Retina (tissue), 1 donor: ENCODE results near the gene MCAT.
A peak's percentile ranks its signal among the peaks of the same experiment; 100 is the strongest.
"Not testable (repeated sequence)": the region's sequence is repeated elsewhere in the genome, so short reads cannot be mapped to it uniquely, and the experiment has no call there.

ENCODE experiments used
- DNase-seq: peaks from one replicate; pipeline ENCODE4 v3.0.0-alpha.2; 2016

The MCAT gene

DNA sequence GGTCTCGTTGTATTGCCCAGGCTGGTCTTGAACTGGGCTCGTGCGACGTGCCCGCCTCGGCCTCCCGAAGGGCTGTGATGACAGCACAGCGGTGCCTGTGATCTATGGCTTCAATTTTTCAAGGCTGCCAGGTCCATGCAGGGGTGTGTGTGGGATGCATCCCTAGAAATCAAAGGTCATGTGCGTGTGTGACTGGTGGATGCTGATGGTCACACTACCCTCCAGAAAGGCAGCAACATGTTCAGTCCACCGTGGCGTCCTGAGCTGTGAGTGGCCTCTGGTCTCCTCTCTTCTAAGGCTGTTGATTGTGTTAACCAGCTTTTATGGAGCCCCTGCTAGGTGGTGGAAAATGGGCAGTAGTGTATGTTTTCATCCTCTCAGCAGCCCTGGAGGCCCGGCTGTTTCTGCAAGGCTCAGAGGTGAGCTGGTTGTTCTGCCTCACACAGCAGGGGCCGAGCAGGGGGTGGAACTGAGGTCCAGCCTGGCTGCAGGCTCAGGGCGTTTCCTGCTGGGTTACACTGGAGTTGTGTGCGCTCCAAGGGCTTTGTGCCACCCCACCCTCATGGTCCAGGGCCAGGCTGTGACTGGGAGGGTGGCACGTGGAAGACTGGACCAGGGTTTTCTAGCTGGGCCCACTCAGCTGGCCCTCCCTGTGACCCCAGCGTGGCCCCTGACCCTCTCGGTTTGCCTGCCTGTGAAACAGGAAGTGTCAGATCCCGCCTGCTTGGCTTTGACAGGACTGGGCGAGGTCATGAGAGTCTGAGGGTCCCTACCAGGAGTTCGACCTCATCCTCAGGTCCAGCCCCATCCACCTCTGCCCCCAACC, 25.0 kb downstream of the MCAT start:
- DNase-seq: no peak

DNA sequence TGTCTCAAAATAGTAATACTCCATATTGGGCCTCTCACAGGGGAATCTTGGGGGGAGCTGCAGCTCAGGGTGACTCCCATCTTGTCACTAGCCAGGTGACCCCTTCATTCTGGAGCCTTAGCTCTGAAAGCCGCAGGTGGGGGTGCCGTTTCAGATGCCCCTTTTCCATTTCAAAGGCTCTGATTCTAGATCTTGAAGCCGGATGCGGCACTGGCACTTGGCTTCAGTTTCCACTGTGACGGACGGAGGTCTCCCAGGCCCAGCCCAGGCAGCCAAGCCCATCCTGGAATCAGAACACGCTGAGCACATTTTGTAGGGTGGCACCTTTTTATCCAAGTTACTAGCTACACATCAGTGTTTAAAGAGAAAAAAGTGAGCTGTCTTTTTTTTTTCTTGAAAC, 26.3 kb downstream of the MCAT start:
- no peak for DNase-seq

DNA sequence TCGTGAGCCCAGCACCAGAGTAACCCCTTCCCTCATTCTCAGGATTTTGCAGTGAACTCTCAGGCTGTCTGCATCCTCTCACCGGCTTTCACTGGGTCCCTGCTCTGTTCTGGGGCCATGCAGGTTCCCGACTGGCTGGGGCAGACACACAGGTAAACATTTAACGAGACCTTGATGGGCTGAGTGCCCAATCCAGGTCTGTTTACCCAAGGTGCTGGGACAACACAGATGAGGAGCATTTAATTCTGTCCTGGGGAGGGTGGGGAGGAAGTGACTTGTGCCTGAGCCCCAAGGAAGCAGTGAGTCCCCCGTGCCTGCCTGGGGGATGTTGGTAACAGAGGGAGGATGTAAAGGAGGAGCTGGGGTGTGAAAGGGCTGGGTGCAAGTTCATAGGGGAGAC, 28.2 kb downstream of the MCAT start:
- DNase-seq: no peak

DNA sequence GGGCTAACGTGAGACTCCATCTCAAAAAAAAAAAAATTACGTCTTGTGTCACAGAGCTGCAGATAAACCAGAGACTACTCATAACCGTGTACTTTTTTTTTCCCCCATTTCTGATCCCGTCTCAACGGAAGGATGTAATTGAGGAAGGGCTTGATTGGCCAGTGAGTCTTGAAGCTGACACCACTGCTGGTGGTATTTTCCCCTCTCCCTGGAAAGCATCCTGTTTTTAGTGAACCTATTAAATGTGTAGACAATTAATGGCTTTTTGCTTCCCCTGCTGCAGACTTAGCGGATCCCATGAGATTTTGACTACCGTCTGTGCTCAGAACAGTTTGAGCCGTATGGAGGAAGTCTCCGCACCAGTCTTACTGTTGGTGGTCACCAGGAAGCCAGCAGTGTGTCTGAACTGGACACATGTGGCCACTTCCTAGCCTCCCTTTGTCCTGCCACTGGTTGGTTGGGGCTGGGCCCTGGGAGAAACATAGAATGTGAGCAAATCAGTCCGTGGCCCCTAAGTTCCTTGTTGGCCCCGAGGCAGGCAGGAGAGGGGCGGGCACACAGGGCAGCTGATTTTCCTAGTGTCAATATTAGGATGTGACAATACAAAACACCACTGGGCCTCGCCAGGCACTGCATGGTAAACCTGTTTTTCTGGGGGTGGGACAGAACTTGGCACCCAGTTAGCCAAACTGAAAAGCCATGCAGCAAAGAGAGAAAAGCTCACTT, 29.5 kb downstream of the MCAT start:
- DNase-seq: no peak

DNA sequence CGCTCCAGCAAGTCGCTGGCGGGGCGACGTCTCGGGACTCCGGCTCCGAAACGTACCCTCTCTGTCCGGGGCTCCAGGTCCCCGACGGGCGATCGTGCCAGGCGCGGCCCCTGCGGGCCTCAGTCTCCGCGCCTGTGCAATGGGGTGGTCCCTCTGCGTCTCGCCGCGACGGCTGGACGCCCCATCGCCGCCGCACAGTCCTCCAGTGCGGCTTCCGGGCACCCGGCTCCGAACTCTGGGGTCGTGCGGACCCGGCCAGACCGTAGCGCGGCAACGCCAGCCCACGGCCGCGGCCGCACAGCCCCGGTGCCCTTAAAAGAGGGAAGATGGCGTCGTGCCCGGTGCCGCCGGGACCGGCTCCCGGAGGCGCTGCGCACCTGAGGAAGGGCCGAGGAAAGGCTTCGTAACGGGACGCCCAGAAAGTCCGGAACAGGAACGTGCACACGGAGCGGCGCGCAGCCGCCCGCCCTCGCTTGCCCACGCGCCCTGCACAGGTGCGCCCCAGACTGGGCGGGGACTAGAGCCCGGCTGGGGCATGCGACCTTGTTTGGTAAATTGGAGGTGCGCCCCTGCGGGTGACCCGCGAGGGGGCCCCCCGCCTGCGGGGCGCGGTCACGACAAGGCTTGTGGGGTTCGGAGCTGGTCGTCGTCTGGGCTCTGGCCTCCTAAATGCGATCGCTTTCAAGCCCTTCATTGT, 32.1 kb downstream of the MCAT start:
- DNase-seq: peak; percentile 58

DNA sequence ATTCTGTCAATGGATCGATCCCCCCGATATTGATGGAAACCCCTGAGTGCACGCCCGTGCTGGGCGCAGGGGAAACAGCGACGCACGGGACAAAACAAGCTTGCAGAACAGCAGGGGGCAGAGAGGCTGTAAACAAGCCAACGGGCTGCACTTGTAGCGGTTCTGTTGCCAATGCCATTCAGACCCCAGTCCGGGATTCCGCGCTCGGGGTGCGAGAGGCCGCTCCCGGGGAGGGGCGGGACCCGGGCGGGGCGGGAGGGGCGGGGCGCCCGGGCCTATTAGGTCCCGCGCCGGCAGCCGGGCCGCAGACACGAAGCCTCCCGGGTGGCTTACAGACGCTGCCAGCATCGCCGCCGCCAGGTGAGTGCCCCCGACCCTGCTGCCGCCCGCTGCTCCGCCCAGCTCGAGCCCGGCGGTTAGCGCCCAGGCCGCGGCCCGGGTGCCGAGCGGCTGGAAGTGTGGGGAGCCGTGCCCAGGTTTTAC, 32.7 kb downstream of the MCAT start, which contains the start of gene BIK:
TSS of gene BIK (plus strand) at position 307 of the 483 bp plus-strand sequence. CDS start 13,273 bp downstream, outside the sequence.
- no peak for DNase-seq

DNA sequence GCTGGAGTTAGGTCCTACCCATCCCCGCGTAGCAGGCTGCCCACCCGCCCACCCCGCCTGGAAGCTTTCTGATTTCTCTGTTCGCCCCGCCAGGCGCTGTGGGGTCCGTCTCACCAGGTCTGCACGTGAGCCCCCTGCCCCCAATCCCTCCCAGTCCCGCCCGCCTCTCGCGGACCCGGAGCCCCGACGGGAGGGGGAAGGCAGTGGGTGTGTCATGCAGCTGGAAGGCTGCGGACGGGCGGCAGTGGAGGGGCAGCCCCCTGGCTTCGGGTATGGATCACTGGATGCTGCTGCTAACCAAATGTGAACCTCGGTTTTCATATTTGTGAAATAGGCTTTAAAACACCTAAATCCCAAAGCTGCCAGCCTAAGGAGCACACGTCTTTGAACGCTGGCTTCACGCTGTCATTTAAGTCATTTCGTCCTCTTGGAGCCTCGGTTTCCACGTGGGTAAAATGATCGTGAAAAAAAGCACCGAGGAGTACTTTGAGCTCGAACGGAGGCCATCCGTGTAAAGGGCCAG, 33.2 kb downstream of the MCAT start:
- DNase-seq: peak; percentile 77

DNA sequence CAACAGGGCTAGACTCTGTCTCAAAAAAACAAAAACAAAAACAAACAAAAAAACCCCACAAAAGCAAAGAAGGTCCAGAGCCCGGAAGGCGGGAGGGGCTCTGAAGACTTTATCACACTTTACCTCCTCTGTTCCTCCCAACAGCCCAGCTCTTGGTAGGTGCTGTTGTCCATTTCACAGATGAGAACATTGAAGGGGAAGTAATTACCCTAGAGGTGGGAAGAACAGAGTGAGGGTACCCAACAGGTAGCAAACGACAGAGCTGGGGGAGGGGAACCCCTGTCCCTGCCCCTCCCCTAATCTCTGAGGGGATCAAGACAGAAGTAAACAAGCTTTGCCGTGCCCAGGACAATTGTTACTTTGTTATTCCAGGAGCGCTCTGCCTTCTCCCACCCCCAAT, 33.7 kb downstream of the MCAT start:
- no peak for DNase-seq

DNA sequence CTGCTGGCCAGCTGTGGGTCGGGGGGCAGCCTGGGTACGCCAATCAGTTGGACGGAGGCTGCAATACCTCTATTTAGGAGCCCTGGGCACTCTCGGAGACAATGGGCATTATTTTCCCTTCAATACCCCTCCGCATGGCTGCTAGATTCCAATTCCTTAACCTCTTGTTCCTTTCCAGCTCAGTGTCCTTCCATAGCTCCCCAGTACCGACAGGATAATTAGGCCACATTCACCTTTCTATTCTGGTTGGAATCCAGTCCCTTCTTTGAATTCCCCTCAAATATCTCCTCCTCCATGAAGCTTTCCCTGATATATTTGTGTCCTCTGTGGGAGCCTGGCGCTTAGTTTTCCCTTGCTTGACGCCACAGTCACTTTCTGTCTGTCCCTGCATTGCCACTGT, 36.9 kb downstream of the MCAT start:
- no peak for DNase-seq

DNA sequence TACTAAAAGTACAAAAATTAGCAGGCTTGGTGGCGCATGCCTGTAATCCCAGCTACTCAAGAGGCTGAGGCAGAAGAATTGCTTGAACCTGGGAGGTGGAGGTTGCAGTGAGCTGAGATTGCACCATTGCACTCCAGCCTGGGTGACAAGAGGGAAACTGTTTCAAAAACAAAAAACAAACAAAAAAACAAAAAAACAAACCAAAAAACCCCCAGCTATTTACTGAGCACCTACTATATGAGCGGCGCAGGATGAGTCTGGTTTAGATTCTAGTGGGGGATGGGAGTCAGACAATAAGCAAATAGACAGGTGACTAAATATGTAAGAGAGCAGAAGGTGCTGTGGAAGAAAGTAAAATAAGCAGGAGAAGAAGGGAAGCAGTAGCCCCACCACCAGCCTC, 38.2 kb downstream of the MCAT start:
- DNase-seq: not testable (repeated sequence)

DNA sequence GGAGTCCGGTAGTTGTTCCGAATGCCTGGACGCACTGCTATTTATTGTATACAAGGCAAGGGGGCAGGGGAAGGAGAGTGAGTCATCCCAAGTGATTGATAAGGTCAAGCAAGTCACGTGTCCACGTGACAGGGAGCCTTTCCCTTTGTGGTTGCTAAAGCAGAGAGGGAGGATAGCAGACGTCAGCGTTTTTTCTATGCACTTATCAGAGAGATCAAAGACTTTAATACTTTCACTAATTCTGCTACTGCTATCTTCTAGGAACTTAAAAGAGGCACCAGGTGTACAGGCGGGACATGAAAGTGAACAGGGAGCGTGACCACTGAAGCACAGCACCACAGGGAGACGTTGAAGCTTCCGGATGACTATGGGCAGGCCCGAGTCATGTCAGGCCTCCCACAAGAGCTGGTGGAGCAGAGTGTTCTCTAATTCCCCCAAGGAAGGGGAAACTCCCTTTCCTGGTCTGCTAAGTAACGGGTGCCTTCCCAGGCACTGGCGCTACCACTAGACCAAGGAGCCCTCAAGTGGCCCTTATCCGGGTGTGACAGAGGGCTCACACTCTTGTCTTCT, 39.1 kb downstream of the MCAT start:
- not testable (repeated sequence) for DNase-seq

DNA sequence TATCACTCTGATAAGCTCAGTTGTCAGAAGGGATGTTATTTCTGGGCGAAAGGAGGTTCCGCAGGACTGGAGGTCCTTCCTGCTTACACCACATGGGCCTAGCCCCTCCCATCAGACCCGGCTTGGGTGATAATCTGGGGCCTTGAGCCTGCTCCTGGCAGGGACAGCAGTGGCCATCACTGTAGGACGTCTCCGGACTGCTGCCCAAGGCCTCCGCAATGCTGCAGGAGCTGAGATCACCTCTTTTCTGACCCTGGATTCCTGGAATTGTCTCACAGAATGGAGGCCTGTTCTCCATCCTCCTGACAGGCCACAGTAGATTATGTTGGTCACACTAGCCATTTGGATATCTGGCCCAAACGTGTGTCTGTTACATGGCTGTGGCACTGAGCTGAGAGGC, 41.9 kb downstream of the MCAT start:
- no peak for DNase-seq

DNA sequence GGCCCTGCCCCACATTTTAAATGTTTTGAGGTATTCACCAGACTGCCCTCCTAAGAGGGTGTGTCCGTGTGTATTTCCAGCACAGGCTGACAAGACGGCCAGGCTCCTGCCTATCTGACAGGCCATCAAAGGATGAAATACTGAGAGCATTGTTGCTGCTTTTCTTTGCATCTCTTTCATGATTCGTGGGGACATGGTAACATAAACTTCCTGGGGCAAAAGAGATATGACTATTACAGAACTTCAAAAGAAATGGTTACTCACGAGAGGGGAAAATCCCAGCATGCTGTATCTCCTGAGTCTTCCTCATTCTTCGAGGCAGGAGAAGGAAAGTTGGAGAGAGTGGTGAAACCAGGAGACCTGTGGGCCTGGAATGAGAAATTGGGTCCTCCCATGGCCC, 43.0 kb downstream of the MCAT start:
- no peak for DNase-seq

DNA sequence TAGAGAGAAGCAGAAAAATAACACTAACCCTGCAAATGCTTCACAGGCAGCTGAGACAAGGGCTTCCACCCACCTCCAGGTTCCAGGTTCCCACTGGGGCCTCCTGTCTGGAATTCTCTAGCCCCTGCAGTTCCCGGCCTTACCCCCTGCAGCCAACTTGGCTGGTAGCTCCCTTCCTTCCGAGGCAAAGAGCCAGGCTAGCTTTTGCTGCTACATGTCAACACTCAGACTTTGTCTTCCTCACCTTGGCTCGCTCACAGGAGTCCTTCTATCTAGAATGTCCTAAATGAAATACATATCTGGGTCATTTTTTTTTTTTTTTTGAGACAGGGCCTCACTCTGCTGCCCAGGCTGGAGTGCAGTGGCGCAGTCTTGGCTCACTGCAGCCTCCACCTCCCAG, 44.1 kb downstream of the MCAT start:
- DNase-seq: no peak

DNA sequence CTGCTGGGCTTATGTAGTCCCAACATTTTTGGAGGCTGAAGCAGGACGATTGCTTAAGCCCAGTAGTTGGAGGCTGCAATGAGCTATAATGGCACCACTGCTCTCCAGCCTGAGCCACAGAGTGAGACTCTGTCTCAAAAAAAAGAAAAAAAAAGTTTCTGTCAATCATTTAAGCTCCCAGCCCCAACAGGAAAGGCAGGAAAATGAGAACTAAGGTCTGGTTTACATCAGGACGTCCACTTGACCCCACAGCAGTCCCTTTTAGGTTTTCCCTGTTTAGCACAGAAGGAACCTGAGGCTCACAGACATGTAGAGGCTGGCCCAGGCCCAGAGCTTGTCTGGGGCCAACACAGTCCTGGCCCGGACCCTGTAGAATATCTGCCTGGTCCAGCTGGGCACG, 44.8 kb downstream of the MCAT start:
- DNase-seq: no peak

DNA sequence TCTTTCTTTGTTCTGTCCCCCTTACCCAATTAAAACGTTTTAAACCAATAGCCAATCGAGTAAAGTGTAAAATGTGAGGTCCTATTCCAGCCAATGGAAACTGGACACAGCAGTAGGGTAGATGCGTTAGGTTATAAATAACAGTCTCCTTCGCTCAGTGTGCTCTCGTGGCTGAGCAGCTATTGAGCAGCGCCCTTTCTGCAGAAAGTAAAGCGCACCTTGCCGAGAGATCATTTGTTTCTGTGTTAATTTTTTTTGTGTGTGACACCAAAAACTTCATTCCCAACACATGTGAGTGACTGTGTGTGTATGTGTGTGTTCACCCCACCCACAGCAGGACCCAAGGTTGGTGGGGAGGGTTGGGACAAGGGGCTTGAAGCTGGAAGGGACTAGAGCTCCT, 46.8 kb downstream of the MCAT start:
- no peak for DNase-seq

DNA sequence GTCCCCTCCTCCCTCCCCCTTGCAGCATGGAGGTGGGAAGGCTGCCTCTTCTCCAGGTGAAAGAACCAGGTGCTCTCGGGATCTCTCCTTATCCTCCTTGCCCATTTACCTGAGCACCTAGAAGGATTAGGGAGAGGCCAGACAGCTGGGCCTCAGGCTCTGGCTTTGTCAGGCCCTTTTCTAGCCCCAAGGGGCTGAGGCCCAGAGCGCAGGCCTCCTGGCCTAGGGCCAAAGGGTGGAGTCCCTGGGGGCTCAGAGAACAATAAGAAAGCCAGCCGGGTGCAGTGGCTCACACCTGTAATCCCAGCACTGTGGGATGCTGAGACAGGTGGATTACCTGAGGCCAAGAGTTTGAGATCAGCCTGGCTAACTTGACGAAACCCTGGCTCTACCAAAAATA, 48.6 kb downstream of the MCAT start:
- no peak for DNase-seq

DNA sequence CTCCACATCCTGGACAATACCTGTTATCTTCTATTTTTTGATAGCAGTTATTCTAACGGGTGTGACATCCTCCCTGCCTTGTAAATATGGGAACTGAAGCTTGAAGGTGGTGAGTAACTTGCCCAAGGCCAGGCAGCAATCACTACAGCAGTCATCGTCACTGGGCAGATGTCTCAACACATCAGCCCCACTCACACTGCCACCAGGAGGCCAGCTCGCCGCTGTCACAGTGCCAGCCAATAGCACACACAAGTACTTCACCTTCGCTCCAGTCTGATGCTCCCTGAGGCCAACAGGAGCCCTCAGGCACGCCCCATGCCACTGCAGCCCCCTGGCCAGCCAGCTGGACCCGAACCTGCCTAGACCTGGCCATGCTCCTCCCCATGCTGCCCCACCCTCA, 49.1 kb downstream of the MCAT start:
- no peak for DNase-seq

DNA sequence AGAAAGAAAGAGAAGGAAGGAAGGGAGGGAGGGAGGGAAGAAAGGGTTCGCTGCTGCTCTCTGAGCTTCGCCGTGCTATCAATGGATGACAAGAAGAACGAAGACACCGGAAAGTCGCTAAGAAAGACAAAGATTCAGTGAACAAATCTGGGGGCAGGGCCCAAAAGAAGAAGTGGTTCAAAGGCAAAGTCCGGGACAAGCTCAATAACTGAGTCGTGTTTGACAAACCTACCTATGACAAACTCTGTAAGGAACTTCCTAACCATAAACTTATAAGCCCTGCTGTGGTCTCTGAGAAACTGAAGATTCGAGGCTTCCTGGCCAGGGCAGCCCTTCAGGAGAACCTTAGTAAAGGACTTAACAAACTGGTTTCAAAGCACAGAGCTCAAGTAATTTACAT, 51.1 kb downstream of the MCAT start:
- DNase-seq: no peak

DNA sequence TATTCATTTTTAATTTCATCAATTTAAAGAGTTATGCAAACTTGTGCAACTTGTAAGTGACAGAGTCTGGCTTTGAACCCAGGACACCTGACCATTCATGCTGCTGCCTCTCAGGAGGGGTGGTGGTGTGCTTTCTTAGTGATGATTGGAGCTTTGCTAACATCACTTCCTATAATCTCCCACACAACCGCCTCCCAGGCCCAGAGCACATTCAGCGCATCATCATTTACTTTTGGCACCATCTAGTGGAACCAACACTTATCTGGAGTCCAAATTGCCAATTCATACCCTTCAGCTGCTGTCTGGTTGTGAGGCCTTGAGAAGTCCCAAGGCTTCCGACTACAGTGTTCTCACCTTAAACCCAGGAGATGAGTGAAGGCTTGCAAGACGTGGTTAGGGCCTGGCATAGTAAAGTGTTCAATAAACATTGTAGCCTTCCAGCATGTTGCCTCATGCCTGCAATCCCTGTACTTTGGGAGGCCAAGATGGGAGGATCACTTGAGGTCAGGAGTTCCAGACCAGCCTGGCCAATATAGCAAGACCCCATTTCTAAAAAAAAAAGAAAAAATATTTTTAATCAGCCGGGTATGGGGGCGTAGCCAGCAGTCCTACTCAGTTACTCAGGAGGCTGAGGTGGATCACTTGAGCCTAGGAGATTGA, 52.9 kb downstream of the MCAT start:
- DNase-seq: peak; percentile 57

DNA sequence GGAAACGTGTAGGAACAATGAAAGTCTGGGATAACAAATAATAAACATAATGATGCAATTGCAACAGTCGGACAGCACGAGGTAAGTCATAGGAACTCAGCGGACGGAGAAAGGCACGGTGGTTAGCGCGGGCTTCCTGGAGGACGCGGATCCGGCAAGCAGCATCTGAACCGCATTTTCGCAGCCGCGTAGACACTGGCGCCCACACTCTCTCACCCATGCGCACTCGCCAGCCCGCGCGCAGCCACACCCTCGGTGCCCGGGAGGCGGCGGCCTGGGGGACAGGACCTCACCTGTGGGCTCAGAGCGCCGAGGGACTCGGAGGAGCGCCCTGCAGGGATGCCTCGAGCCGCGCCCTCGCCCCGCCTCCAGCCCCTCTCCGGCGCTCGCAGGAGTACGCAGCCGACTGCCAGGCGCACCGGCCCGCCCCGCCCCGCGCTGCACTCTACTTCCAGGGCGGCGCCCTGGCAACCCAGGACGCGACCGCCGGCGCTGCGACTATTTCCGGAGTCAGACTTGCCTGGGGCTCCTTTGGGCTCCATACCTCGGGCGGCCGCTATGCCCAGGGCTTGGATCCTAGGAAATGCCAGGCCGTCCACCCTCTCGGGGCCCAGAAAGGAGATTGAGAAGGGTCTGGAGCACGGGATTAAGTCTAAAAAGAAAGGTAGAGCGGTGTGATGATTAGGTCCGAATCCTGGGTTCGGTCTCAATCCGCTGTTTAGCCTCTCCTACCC, 54.0 kb downstream of the MCAT start, which contains the start of gene TTLL1:
TSS of gene TTLL1 (minus strand) at position 408 of the 734 bp plus-strand sequence. CDS start 13,805 bp downstream, outside the sequence.
- DNase-seq: peak; percentile 93

DNA sequence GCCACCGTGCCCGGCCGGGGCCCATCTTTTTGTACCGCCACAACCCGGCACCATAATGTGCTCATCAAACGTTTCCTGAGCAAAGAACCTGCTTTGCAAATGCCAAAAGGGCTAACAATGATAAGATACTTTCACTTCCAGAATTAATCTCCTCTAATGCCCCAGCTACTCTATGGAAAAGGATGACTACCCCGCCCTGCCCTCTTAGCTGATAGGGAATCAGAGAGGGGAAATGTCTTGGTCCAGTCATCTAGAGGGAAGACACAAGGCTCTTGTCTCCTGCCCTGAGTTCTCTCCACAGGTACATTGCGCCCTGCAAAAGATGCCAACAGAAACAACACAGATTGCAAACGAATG, 54.6 kb downstream of the MCAT start:
- no peak for DNase-seq
